ENCODE results near the gene CEACAM21. TPM values are rescaled to one million over a fixed set of nuclear protein-coding genes. Genes with fewer than 3 reads are reported as not detected.

Gene CEACAM21
- total RNA-seq, 1 donor from 2014 or later = 12.0 TPM

- no peak for TF ChIP-seq CTCF (IDR thresholded peaks at IDR 0.05)
- Mint-ChIP-seq H3K27me3 (no peaks in the 10 kb centered on the region), H3K4me3 (peak overlapping the region; percentile 76), H3K4me1 (peaks cover 78% of the 10 kb centered on the region), H3K9me3 (peaks cover 21% of the 10 kb centered on the region), H3K27ac (peak overlapping the region; percentile 86), H3K36me3 (ENCODE audit: low read depth) (peaks cover 7% of the 10 kb centered on the region)
- ATAC-seq (ENCODE audit: low read depth) = peak; percentile 12
- intact Hi-C loops (cut with micrococcal nuclease) = loop anchor here (1.0 kb wide), 1 partner anchor 10 kb away; no protein-coding TSS in a partner anchor
- POLR2A ChIA-PET = interaction anchor here (0.5 to 4.2 kb wide), 16 partner anchors 10 to 753 kb away, joined by 3 to 72 read pairs (median 7); partner anchors contain the start of genes B9D2, CEACAM21, DMAC2 and HNRNPUL1
- CTCF ChIA-PET = interaction anchor here (2.0 to 3.6 kb wide), 3 partner anchors 18 to 81 kb away, joined by 6 to 25 read pairs (median 12); no protein-coding TSS in a partner anchor
- DNase-seq = no peak
These were observed 45.1 kb upstream of the CEACAM21 start for GRCh38 chr19:41530761-41531301.

DNA sequence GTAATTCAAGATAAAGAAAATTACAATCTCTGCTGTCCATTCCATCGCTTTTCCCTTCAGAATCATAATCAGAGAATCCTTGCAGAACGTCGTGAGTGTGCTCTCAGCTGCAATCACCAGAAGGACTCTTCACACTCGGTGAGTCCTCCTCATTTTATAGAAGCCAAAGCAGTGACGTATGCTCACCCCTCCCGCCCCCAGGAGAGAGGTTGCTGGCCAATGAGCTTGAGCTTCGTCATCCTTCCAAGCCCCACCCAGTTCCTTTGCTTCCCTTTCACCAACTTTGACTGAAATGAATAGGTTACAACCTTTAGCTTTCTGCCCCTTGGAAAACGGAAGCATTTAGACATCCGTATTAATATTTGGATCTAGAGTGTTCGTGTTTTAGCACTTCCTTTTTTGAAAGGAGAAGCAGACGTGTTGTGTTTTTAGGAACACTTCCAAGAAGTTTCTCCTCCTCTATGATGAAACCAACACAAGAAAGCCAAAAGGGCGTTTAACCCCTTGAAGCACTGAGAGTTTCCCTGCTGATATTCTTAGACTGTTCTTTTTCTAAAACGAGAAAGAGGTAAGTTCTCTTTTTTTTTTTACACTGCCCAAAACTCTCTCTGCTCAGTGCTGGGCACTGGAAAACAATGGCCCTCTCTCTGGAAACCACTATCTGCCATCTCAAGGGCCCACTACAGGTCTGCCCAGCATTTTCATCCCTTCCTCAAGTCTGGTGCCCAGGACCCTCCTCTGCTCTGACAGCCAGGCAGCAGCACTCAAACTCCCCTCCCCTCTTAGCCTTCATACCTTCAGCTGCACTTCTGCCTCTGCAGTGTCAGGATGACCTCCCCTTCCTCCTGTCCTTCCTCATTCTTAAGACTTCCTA is 44.3 kb upstream of the CEACAM21 start:
- peak overlapping the region; percentile 76 for H3K4me3 Mint-ChIP-seq

DNA sequence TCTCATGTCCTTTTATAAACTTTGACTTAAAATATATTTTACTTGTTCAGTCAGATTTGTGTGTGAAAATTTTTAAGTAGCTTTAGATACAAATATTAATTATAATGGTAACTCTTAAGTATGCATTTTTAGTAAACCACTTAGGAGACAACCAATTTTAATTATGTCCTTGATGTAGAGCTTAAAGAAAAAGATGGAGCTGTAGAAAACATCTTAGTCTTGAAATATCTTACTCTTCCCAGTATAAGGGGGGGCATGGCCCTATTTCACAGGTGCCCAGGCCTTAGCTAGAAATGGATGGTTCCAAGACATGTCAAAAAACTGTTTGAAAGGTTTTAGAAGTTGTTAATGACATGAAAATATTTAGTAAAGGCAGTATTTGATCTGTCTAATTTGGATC is 43.4 kb upstream of the CEACAM21 start:
- H3K27me3 Mint-ChIP-seq = no peaks in the 10 kb centered on the region
- ChIA-PET CTCF (interaction anchor here (1.2 to 3.6 kb wide), 5 partner anchors 10 to 83 kb away, joined by 3 to 25 read pairs (median 6); no protein-coding TSS in a partner anchor), POLR2A (interaction anchor here (0.6 to 4.2 kb wide), 9 partner anchors 11 to 269 kb away, joined by 3 to 72 read pairs (median 9); partner anchors contain the start of genes CEACAM21, DMAC2 and HNRNPUL1)
- ATAC-seq (ENCODE audit: low read depth) (no peak), DNase-seq (no peak)
- TF ChIP-seq CTCF (IDR thresholded peaks at IDR 0.05) = no peak
- H3K4me3 Mint-ChIP-seq = no peak overlapping the region
- peaks cover 9% of the 10 kb centered on the region for H3K36me3 Mint-ChIP-seq (ENCODE audit: low read depth)
- peaks cover 19% of the 10 kb centered on the region for H3K9me3 Mint-ChIP-seq
- no peak overlapping the region for H3K27ac Mint-ChIP-seq
- intact Hi-C loops (cut with micrococcal nuclease) = no loop called here
- H3K4me1 Mint-ChIP-seq = peaks cover 92% of the 10 kb centered on the region

More for the DNA sequence above, 44.3 kb upstream of the CEACAM21 start:
- ATAC-seq (ENCODE audit: low read depth) = peak; percentile 78
- Mint-ChIP-seq H3K27me3 (no peaks in the 10 kb centered on the region), H3K27ac (peak overlapping the region; percentile 86), H3K4me1 (peaks cover 84% of the 10 kb centered on the region), H3K36me3 (ENCODE audit: low read depth) (peaks cover 7% of the 10 kb centered on the region), H3K9me3 (peaks cover 19% of the 10 kb centered on the region)
- ChIA-PET POLR2A (interaction anchor here (0.5 to 4.2 kb wide), 23 partner anchors 10 to 754 kb away, joined by 3 to 72 read pairs (median 7); partner anchors contain the start of genes B9D2, CEACAM21, DMAC2 and HNRNPUL1), CTCF (interaction anchor here (0.8 to 3.6 kb wide), 6 partner anchors 10 to 82 kb away, joined by 3 to 25 read pairs (median 6); no protein-coding TSS in a partner anchor)
- no peak for TF ChIP-seq CTCF (IDR thresholded peaks at IDR 0.05)
- peak; percentile 64 for DNase-seq
- intact Hi-C loops (cut with micrococcal nuclease) = loop anchor here (1.0 kb wide), 1 partner anchor 10 kb away; no protein-coding TSS in a partner anchor

- Mint-ChIP-seq H3K4me1 (peaks cover 92% of the 10 kb centered on the region), H3K36me3 (ENCODE audit: low read depth) (peaks cover 10% of the 10 kb centered on the region), H3K4me3 (peak overlapping the region; percentile 35), H3K27me3 (no peaks in the 10 kb centered on the region), H3K9me3 (peaks cover 19% of the 10 kb centered on the region), H3K27ac (peak overlapping the region; percentile 91)
- intact Hi-C loops (cut with micrococcal nuclease) = loop anchor here (2.0 kb wide), 1 partner anchor 71 kb away; no protein-coding TSS in a partner anchor
- ATAC-seq (ENCODE audit: low read depth) (no peak), DNase-seq (no peak)
- ChIA-PET CTCF (interaction anchor here (1.1 to 7.1 kb wide), 4 partner anchors 15 to 85 kb away, joined by 3 to 93 read pairs (median 15); no protein-coding TSS in a partner anchor), POLR2A (interaction anchor here (0.6 to 4.2 kb wide), 5 partner anchors 12 to 271 kb away, joined by 3 to 72 read pairs (median 9); no protein-coding TSS in a partner anchor)
- no peak for TF ChIP-seq CTCF (IDR thresholded peaks at IDR 0.05)
These were observed 42.2 kb upstream of the CEACAM21 start for GRCh38 chr19:41533671-41534215.

Data from activated B cell treated with CpG ODN at 0.5 μM for 24 hours (primary cell).